Activated CD8-positive, alpha-beta memory T cell treated with anti-CD3 and anti-CD28 coated beads for 4 hours (primary cell): ENCODE results near the gene NAP1L4.
"Not testable (repeated sequence)": the region's sequence is repeated elsewhere in the genome, so short reads cannot be mapped to it uniquely, and the experiment has no call there.

ENCODE experiments used
- DNase-seq, 2 donors: peaks; one replicate each; pipeline ENCODE4 v3.0.0-alpha.2; 2020; ENCODE audit warnings: low read depth in 2 of 2

Gene NAP1L4

DNA sequence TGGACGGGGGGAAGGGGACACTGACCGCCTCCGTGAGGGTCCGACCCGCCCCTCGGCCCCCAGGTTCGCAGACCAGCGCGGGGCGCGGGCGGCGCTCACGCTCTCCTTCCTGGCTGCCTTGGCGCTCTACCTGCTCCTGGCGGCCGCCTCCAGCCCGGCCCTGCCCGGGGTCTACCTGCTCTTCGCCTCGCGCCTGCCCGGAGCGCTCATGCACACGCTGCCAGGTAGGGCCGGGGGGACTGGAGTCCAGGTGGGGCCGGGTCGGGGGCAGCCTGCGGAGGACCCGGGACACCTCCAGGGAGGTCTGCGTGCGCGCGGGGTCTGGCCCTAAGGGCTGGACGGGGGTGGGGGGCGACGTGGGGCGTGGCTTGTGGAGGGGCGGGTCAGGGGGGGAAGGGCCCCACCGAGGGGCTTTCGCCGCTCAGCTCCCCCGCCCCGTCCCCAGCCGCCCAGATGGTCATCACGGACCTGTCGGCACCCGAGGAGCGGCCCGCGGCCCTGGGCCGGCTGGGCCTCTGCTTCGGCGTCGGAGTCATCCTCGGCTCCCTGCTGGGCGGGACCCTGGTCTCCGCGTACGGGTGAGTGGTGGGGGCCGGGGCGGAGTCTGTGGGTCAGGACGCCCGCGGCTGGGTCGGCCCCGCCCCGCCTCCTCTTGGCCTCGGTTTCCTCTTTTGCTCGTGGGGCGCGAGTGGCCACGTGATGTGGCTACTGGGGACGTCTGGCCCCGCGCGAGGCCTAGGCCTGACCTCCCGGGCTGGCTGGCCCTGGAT, 82.8 kb downstream of the NAP1L4 start:
- no peak for DNase-seq

DNA sequence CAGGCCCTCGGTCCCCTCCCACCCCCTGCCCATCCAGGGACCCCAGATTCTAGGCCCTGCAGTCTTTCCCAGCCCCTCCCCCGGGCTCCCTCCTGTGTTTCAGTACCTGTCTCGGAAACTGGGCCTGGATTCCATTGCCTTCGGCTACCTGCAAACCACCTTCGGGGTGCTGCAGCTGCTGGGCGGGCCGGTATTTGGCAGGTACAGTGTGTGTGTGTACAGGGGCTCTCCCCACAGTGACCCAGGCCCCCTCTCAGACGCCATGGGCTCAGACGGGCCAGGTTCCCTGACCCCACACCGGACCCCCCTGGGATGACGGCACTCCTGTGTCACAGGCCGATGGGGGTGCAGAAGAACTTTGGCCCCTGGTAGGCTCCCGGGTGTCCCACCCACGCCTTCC, 84.0 kb downstream of the NAP1L4 start:
- DNase-seq, result no peak

DNA sequence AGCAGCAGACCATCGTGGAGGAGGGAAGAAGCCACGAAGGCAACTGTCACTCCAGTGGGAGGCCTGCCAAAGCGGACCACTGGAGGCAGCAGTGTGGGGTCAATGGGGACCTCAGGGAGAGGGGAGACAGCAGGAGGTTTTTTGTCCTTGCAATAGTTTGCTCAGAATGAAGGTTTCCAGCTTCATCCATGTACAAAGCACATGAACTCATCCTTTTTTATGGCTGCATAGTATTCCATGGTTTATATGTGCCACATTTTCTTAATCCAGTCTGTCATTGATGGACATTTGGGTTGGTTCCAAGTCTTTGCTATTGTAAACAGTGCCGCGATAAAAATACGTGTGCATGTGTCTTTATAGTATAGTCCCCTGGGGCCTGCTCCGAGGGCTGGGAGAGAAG, 86.8 kb downstream of the NAP1L4 start:
- not testable (repeated sequence) for DNase-seq

DNA sequence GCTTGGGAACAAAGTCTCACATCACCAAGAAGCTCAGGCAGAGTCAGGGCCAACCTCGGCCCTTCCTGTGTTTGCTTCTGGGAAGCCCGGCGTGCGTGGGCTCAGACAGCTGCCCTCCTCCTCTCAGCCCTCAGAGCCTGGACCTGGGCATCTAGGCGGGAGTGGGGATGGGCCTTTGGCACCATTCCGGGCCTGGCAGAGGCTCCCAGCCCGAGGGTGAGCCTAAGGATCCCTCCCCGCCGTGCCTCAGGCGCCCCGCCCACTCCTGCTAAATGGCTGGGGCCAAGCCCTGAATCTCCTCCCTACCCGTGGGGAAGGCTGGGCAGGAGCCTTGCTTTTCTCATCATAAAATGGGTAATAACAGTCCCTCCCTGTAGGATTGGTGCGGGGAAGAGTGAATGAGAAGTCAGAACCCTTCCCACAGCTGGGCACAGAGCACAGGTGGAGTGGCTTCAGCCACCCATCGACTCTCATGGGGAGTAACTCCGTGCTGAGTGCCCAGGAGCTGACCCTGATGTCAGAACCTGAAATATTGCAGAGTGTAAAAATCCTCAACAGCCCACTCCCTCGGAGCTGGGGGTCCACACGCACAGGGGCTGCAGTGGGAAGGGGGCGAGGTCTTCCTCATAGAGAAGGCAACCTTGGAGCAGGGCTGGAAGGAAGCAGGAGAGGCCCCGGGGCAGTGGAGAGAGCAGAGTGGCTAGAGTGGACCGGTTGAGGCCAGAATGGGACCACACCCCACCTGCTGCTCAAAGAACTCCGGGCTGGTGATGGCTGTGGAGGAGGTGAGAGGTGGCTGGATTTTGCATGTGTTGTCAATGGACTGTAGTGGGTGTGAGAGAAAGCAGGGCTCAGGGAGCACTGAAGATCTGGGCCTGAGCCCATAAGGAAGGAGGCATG, 87.7 kb downstream of the NAP1L4 start:
- DNase-seq, result no peak

DNA sequence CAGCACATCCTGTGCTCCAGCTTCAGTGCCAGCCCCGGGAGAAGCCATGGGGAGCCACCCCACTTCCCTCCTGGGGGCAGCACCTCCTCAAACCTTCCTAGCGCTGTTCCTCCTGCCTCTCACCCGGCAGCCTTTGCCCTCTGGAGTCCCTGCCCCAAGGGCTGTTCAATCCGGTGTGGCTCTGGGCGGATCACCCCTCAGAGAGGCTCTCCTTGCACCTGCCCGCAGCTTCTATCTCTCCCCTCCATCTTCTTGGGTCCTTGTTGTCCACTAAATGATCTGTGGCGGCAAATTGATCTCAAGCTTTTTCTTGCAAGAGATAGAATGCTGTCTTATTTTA, 88.5 kb downstream of the NAP1L4 start:
- no peak for DNase-seq

DNA sequence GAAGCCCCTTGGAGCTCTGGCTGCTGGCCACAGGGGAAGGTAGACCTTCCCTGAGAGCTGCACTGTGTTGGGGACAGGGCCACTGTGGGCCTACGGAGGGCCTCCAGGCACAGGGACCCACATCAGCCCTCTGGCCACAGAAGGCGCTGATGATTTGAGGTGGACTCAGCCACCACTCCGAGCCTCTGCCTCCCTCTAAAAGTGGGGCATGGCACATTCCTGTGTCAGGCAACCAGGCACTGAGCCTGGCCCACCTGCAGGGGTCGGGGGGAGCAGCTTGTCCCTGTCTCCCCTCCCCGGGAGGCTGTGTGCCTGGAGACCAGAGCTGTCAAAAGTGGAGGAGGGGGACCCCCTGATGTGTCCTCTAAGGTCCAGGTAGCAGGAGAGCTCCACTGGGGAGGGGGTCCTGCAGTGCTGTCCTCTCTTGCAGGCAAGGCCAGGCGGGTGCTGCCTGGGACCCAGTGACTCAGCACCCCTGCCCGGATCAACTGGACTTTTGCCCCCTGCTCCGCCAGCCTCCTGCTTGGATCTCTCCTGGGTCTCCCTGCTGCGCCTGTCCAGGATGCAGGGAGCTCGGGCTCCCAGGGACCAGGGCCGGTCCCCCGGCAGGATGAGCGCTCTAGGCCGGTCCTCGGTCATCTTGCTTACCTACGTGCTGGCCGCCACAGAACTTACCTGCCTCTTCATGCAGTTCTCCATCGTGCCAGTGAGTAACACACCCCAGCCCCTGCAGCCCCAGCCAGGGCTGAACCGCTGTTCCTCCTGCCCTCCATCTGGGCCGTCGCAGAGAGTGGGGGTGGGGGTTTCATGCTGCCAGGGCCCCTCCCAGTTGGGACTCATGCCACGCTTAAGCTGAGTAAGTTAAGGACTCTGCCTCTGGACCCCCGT, 89.1 kb downstream of the NAP1L4 start:
- no peak for DNase-seq

DNA sequence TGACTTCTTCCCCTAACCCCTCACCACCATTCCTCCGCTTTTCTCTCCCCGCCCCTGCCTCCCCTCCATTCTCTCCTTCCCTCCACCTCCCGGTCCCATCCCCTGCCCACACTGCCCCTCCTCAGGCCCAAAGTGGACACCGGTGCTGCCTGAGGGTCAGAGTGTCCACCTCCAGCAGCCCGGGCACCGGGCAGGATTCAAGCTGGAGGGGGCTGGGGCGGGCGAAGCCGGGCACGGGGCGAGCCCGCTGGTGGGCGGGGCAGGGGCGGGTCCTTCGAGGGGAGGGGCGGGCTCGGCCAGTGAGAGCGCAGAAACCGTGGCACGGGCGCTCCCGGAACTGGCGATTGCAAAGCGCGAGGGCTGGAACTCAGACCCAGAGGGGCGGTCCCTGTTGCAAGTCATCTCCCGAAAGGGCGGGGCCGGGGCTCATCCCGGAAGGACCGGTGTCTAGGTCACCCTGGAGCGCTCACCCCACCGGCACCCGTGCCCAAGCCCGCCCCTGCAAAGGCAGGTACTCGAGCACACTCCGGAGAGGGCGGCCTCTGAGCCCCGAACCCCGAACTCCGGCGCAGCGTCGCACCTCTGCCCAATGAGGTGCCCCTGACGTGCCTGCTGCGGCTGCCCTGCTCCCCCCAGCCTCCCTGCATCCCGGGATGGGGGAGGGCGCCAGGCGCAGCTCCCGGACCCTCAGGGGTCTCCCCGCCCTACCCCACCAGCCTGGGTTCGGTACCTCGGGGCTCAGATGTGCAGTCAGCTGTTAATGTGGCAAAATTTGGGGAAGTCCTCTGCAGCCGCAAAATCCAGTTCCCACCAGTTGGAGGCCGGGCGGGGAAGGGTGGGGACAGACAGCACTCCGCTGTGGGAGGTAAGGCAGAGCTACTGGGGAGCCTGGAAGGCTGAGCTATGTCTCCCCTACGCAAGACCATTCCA, 90.0 kb downstream of the NAP1L4 start:
- peak; percentile 68 to 74 for DNase-seq

DNA sequence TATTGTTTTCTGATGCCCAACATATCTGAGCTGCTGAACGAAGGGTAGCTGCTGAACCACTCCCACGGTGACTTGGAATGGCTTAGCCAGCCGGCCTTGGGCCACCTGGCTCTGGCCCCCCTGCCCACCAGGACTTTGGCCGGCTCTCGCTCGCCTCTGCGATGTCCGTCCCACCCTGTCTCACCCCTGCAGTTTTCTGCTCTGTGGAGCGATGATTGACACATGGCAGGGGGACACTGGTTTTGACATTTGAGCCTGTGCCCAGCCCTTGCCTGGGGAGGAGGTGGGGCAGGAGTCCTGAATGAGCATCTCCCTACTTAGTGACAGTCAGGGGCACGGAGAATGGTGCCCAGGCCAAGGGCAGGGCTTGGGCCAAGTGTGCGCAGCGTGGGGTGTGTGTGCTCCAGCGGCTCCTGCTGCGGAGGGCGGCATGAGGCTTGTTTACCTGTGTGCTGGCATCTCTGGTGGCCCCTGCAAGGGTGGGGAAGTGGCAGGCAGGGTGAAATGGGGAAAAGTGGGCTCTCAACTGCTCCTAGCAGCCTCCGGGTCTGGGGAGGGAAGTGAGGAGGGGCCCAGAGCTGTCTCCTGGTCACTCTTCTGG, 90.8 kb downstream of the NAP1L4 start:
- DNase-seq, result no peak

DNA sequence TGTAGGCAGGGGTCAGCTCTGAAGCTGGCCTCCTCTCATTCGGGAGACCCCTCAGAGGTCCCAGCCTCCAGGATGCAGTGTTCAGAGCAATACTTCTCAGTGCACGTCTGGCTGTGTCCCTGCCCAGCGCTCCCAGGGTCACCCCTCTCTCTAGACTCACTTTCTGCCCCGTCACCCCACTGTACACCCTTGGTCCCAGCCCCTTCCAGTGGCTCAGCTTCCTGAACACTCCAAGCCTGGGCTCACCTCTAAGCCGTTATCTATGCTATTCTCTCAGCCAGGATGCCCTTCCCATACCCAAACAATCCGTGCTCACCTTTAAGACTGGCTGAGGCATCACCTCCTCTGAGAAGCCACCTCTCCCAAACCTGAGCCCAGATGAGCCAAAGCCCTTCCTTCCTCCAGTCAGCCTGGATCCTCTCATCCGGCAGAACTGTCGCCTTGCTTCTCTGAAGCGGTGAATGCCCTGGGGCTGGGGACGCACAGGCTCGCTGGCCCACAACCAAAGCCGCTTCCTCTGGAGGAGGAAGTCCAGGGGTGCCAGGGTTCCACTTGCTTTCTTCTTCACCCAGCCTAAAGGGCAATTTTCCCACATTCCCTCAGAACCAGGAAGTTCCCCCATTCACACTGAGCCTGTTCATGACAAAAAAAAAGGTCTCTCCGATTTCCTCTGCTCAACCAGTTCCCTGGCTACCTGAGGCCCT, 92.9 kb downstream of the NAP1L4 start:
- DNase-seq, result no peak

DNA sequence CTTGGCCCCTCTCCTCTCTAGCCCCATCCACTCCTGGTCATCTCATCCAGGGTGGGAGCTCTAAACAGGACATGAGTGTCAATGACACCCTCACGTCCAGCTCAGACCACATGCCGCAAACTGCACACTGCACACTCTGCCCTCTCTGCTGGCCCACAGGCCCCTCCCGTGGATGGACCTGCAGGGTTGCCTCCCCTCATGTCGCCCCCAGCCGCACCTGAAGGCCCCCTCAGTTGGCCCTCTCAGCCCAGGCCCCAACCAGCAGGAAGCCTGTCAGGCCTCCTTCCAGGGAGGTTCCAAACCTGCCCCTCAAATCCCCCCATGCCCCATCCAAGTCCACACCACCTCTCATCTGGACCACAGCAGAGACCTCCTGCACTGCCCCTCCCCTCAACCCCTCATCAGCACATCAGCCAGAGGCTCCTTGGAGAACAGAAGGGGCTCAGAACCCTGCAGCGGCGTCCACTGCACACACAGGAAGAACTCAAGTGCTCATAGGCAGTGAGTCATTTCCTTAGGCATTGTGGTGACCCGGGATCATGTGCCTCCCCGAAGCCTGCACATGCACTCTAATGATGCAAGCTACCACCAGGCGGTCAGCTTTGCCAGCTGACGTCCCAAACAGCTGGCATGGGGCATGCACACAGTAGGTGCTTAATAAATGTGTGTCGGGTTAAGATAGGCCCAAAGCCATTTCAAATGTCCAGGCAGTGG, 93.6 kb downstream of the NAP1L4 start:
- peak; percentile 19 to 53 for DNase-seq

DNA sequence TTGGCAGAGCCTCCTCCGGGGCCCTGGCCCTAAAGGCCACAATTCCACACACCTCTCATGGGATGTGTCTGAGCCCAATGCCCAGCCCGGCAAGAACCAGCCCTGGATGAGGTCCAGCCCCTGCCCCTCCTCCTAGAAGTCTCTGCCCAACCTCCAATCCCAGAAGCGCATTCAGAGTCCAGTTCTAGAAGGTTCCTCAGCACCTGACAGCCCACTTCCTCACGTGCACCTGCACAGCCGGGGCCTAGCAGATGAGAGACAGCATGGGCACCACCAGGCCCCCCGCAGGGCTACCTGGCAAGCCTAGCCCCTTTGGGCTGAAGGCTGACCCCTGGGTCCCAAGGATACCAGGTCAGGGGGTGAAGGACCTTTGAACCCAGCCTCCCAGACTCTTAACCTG, 95.1 kb downstream of the NAP1L4 start:
- no peak for DNase-seq

DNA sequence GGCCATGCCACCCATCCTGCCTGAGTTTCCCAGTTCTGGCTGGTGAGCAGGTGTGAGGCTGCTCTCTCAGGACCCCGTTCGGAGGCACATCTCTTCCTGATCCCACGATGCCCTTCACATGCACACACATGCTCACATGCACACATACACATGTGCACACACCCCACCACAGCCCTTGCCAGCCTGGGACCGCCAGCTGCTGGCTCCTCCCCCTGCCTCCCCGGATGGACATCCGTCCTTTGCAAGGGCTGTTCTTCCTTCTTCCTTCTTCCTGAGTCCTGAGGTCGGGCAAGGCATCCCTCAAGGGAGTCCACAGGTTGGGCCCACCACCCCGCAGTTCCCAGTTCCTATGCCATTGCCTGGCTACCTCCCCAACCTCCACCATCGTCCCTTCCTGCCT, 96.1 kb downstream of the NAP1L4 start:
- no peak for DNase-seq
